ENCODE results near the gene ARHGAP26.

ARHGAP26 gene

GRCh38 chr5:143208365-143208641 is 438.1 kb downstream of the ARHGAP26 start:
- Histone ChIP-seq H3K36me3 (peaks cover 17% of the 10 kb centered on the region), H3K4me1 (ENCODE audit: control insufficient read depth in 1 of 2, insufficient read depth in 1 of 2, low read depth in 1 of 2, low read length in 1 of 2) (no peaks in the 10 kb centered on the region), H3K27me3 (no peaks in the 10 kb centered on the region), H3K4me3 (ENCODE audit: low read depth in 1 of 2, low read length in 1 of 2) (no peak overlapping the region), H3K9me3 (no peaks in the 10 kb centered on the region), H3K27ac (no peak overlapping the region)
- TF ChIP-seq CTCF (IDR thresholded peaks at IDR 0.05) = no peak

GRCh38 chr5:143208781-143209510 is 438.8 kb downstream of the ARHGAP26 start:
- no peak overlapping the region for H3K4me3 ChIP-seq (ENCODE audit: low read depth in 1 of 2, low read length in 1 of 2)
- no peaks in the 10 kb centered on the region for H3K4me1 ChIP-seq (ENCODE audit: control insufficient read depth in 1 of 2, insufficient read depth in 1 of 2, low read depth in 1 of 2, low read length in 1 of 2)
- H3K27ac ChIP-seq = no peak overlapping the region
- no peaks in the 10 kb centered on the region for H3K27me3 ChIP-seq
- TF ChIP-seq CTCF (IDR thresholded peaks at IDR 0.05) = no peak
- H3K9me3 ChIP-seq = no peaks in the 10 kb centered on the region
- H3K36me3 ChIP-seq = peaks cover 22% of the 10 kb centered on the region

DNA sequence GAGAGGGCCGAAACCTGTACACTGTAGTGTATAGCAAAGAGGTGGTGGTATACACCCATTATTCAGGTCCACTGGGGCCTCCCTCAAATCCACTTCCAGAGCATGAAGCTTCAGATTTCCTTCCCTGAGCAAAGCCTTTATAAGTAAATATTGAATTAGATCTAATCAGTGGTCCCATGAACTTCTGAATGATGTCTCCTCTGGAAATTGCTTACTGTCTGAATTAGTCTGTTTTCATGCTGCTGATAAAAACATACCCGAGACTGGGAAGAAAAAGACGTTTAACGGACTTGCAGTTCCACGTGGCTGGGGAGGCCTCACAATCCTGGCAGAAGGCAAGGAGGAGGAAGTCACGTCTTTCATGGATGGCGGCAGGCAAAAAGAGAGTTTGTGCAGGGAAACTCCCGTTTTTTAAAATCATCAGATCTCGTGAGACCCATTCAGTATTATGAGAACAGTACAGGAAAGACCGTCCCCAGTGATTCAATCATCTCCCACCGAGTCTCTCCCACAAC is 439.8 kb downstream of the ARHGAP26 start:
- Histone ChIP-seq H3K27ac (no peak overlapping the region), H3K36me3 (peaks cover 32% of the 10 kb centered on the region), H3K9me3 (no peaks in the 10 kb centered on the region), H3K4me3 (ENCODE audit: low read depth in 1 of 2, low read length in 1 of 2) (no peak overlapping the region), H3K27me3 (no peaks in the 10 kb centered on the region), H3K4me1 (ENCODE audit: control insufficient read depth in 1 of 2, insufficient read depth in 1 of 2, low read depth in 1 of 2, low read length in 1 of 2) (no peaks in the 10 kb centered on the region)
- TF ChIP-seq CTCF (IDR thresholded peaks at IDR 0.05) = no peak

- Histone ChIP-seq H3K36me3 (peaks cover 38% of the 10 kb centered on the region), H3K4me1 (ENCODE audit: control insufficient read depth in 1 of 2, insufficient read depth in 1 of 2, low read depth in 1 of 2, low read length in 1 of 2) (peaks cover 3% of the 10 kb centered on the region in 2 experiments)
- TF ChIP-seq CTCF (IDR thresholded peaks at IDR 0.05) = no peak
These were observed 440.4 kb downstream of the ARHGAP26 start for GRCh38 chr5:143210576-143210975.

GRCh38 chr5:143212261-143212660 is 442.1 kb downstream of the ARHGAP26 start:
- TF ChIP-seq CTCF (IDR thresholded peaks at IDR 0.05) = no peak
- Histone ChIP-seq H3K36me3 (peaks cover 51% of the 10 kb centered on the region), H3K4me1 (ENCODE audit: control insufficient read depth in 1 of 2, insufficient read depth in 1 of 2, low read depth in 1 of 2, low read length in 1 of 2) (peaks cover 19 to 20% of the 10 kb centered on the region in 2 experiments), H3K4me3 (ENCODE audit: low read depth in 1 of 2, low read length in 1 of 2) (no peak overlapping the region), H3K9me3 (no peaks in the 10 kb centered on the region), H3K27ac (no peak overlapping the region), H3K27me3 (no peaks in the 10 kb centered on the region)

More at GRCh38 chr5:143210576-143210975, 440.4 kb downstream of the ARHGAP26 start:
- H3K27ac ChIP-seq = no peak overlapping the region
- no peak overlapping the region for H3K4me3 ChIP-seq (ENCODE audit: low read depth in 1 of 2, low read length in 1 of 2)
- H3K27me3 ChIP-seq = no peaks in the 10 kb centered on the region
- no peaks in the 10 kb centered on the region for H3K9me3 ChIP-seq

All from neutrophil (primary cell).